ENCODE results near the gene MBTPS1.

Gene MBTPS1

GRCh38 chr16:84072014-84072413 is 44.7 kb downstream of the MBTPS1 start:
- no peak overlapping the region for H2AFZ ChIP-seq (ENCODE audit: low read length)
- H4K20me1 ChIP-seq (ENCODE audit: insufficient read depth, low read length, poor library complexity, severe bottlenecking): peaks cover 4% of the 10 kb centered on the region
- H3K4me1 ChIP-seq (ENCODE audit: insufficient read depth, low read length, poor library complexity, severe bottlenecking): no peaks in the 10 kb centered on the region
- no peaks in the 10 kb centered on the region for H3K9me2 ChIP-seq (replicated peaks; ENCODE audit: low read depth, low read length)
- H3F3A ChIP-seq (ENCODE audit: low read depth): no peaks in the 10 kb centered on the region
- H3K9me3 ChIP-seq (ENCODE audit: insufficient read depth, low read depth, low read length): no peaks in the 10 kb centered on the region
- no peak overlapping the region for H3K9ac ChIP-seq (ENCODE audit: low read depth, low read length, poor library complexity, severe bottlenecking)
- peaks cover 92% of the 10 kb centered on the region; the same call in 1 of the 2 replicates for H3K36me3 ChIP-seq (ENCODE audit: insufficient read depth, low read length)
- H3K79me2 ChIP-seq (ENCODE audit: insufficient read depth, low read length): no peaks in the 10 kb centered on the region; the same call in 1 of the 2 replicates
- no peak overlapping the region for H3K4me2 ChIP-seq (ENCODE audit: low read depth, low read length, poor library complexity, severe bottlenecking)
- no peaks in the 10 kb centered on the region for H3K27me3 ChIP-seq (ENCODE audit: insufficient read depth, low read length, poor library complexity, severe bottlenecking)
- no peak for TF ChIP-seq CTCF (conservative IDR thresholded peaks at IDR 0.05; ENCODE audit: low read length)
- no peak for TF ChIP-seq EZH2phosphoT487 (IDR thresholded peaks at IDR 0.05; ENCODE audit: borderline replicate concordance)
- H3K4me3 ChIP-seq (ENCODE audit: low read length, poor library complexity, severe bottlenecking): no peak overlapping the region

GRCh38 chr16:84071121-84071520 is 45.6 kb downstream of the MBTPS1 start:
- H3K36me3 ChIP-seq (ENCODE audit: insufficient read depth, low read length): peaks cover 92% of the 10 kb centered on the region
- H3K4me2 ChIP-seq (ENCODE audit: low read depth, low read length, poor library complexity, severe bottlenecking): no peak overlapping the region
- no peak for TF ChIP-seq CTCF (conservative IDR thresholded peaks at IDR 0.05; ENCODE audit: low read length)
- TF ChIP-seq EZH2phosphoT487 (IDR thresholded peaks at IDR 0.05; ENCODE audit: borderline replicate concordance): no peak
- no peaks in the 10 kb centered on the region for H3K79me2 ChIP-seq (ENCODE audit: insufficient read depth, low read length)
- H3K27me3 ChIP-seq (ENCODE audit: insufficient read depth, low read length, poor library complexity, severe bottlenecking): no peaks in the 10 kb centered on the region
- no peaks in the 10 kb centered on the region for H3K9me2 ChIP-seq (replicated peaks; ENCODE audit: low read depth, low read length)
- H3F3A ChIP-seq (ENCODE audit: low read depth): no peaks in the 10 kb centered on the region
- no peaks in the 10 kb centered on the region for H3K9me3 ChIP-seq (ENCODE audit: insufficient read depth, low read depth, low read length)
- H3K4me1 ChIP-seq (ENCODE audit: insufficient read depth, low read length, poor library complexity, severe bottlenecking): no peaks in the 10 kb centered on the region
- H4K20me1 ChIP-seq (ENCODE audit: insufficient read depth, low read length, poor library complexity, severe bottlenecking): no peaks in the 10 kb centered on the region
- no peak overlapping the region for H3K9ac ChIP-seq (ENCODE audit: low read depth, low read length, poor library complexity, severe bottlenecking)
- no peak overlapping the region for H2AFZ ChIP-seq (ENCODE audit: low read length)
- no peak overlapping the region for H3K4me3 ChIP-seq (ENCODE audit: low read length, poor library complexity, severe bottlenecking)

- Histone ChIP-seq H3K9me3 (ENCODE audit: insufficient read depth, low read depth, low read length) (no peaks in the 10 kb centered on the region), H3K4me1 (ENCODE audit: insufficient read depth, low read length, poor library complexity, severe bottlenecking) (no peaks in the 10 kb centered on the region), H3K27me3 (ENCODE audit: insufficient read depth, low read length, poor library complexity, severe bottlenecking) (no peaks in the 10 kb centered on the region), H3K79me2 (ENCODE audit: insufficient read depth, low read length) (no peaks in the 10 kb centered on the region), H4K20me1 (ENCODE audit: insufficient read depth, low read length, poor library complexity, severe bottlenecking) (no peaks in the 10 kb centered on the region), H2AFZ (ENCODE audit: low read length) (no peak overlapping the region), H3K9ac (ENCODE audit: low read depth, low read length, poor library complexity, severe bottlenecking) (no peak overlapping the region), H3K36me3 (ENCODE audit: insufficient read depth, low read length) (peaks cover 92% of the 10 kb centered on the region), H3K4me3 (ENCODE audit: low read length, poor library complexity, severe bottlenecking) (no peak overlapping the region), H3F3A (ENCODE audit: low read depth) (no peaks in the 10 kb centered on the region), H3K9me2 (replicated peaks; ENCODE audit: low read depth, low read length) (no peaks in the 10 kb centered on the region), H3K4me2 (ENCODE audit: low read depth, low read length, poor library complexity, severe bottlenecking) (no peak overlapping the region)
- TF ChIP-seq CTCF (conservative IDR thresholded peaks at IDR 0.05; ENCODE audit: low read length) (no peak), EZH2phosphoT487 (IDR thresholded peaks at IDR 0.05; ENCODE audit: borderline replicate concordance) (no peak)
These were observed 47.2 kb downstream of the MBTPS1 start for GRCh38 chr16:84069540-84069939.

All from Loucy (cell line).